Endothelial cell (in vitro differentiated cells): ENCODE measurements around the gene SEMA6A. TPM values are rescaled to one million over a fixed set of nuclear protein-coding genes. Genes with fewer than 3 reads are reported as not detected.

Experiments used
- DNase-seq: peaks from one replicate; pipeline ENCODE4 v3.0.0; 2021; ENCODE audit warnings: low spot score
- H3K27ac Mint-ChIP-seq: one replicate; pipeline ENCODE4 v1.8.0; 2021; ENCODE audit warnings: mixed read lengths, inconsistent platforms; ENCODE audit not compliant: unreplicated experiment
- H3K27me3 Mint-ChIP-seq: one replicate; pipeline ENCODE4 v1.8.0; 2021; ENCODE audit warnings: mild to moderate bottlenecking, moderate library complexity, mixed read lengths, inconsistent platforms; ENCODE audit not compliant: unreplicated experiment
- H3K36me3 Mint-ChIP-seq: one replicate; pipeline ENCODE4 v1.8.0; 2021; ENCODE audit warnings: mild to moderate bottlenecking, low read depth, mixed read lengths, inconsistent platforms; ENCODE audit not compliant: unreplicated experiment
- H3K4me1 Mint-ChIP-seq: one replicate; pipeline ENCODE4 v1.8.0; 2021; ENCODE audit warnings: mild to moderate bottlenecking, mixed read lengths, inconsistent platforms; ENCODE audit not compliant: unreplicated experiment
- H3K4me3 Mint-ChIP-seq: one replicate; pipeline ENCODE4 v1.8.0; 2021; ENCODE audit warnings: mild to moderate bottlenecking, mixed read lengths, inconsistent platforms; ENCODE audit not compliant: unreplicated experiment
- H3K9me3 Mint-ChIP-seq: one replicate; pipeline ENCODE4 v1.8.0; 2021; ENCODE audit warnings: mixed read lengths, inconsistent platforms; ENCODE audit not compliant: unreplicated experiment
- CTCF ChIP-seq: fragments of 200-600 bp; sonication (generic); IDR thresholded peaks from one replicate; pipeline ENCODE4 v1.5.0; 2021; ENCODE audit warnings: antibody characterized with exemption; ENCODE audit not compliant: unreplicated experiment
- total RNA-seq: library from RNA; stranded (reverse); fragmentation: NEBNext Ultra II Directional; extraction: Animal tissue kit (Norgen Biotek cat#: 25700); gene quantifications from one replicate; pipeline ENCODE4 v1.2.1, GENCODE V29; 2021; ENCODE audit not compliant: unreplicated experiment

The SEMA6A gene
- total RNA-seq, 1 donor from 2014 or later: 180 TPM

- H3K4me3 Mint-ChIP-seq: peak overlapping the region; percentile 99
- no peak for TF ChIP-seq CTCF
- H3K9me3 Mint-ChIP-seq: no peaks in the 10 kb centered on the region
- DNase-seq: no peak
- H3K4me1 Mint-ChIP-seq: peaks cover 42% of the 10 kb centered on the region
- H3K36me3 Mint-ChIP-seq: peaks cover 12% of the 10 kb centered on the region
- H3K27me3 Mint-ChIP-seq: peaks cover 20% of the 10 kb centered on the region
- H3K27ac Mint-ChIP-seq: peak overlapping the region; percentile 91
These were observed 1.3 kb downstream of the SEMA6A start for GRCh38 chr5:116573279-116573701.

- no peak for TF ChIP-seq CTCF
- Mint-ChIP-seq H3K36me3 (peaks cover 12% of the 10 kb centered on the region), H3K27ac (peak overlapping the region; percentile 91)
These were observed 2.0 kb downstream of the SEMA6A start for GRCh38 chr5:116572350-116573278.

GRCh38 chr5:116571568-116572349, 2.9 kb downstream of the SEMA6A start:
- peaks cover 19% of the 10 kb centered on the region for H3K27me3 Mint-ChIP-seq
- peak; percentile 22 for DNase-seq
- H3K27ac Mint-ChIP-seq: peak overlapping the region; percentile 81
- H3K4me1 Mint-ChIP-seq: peaks cover 54% of the 10 kb centered on the region
- peaks cover 12% of the 10 kb centered on the region for H3K36me3 Mint-ChIP-seq
- H3K4me3 Mint-ChIP-seq: peak overlapping the region; percentile 99
- TF ChIP-seq CTCF: peak; percentile 13
- no peaks in the 10 kb centered on the region for H3K9me3 Mint-ChIP-seq

More at GRCh38 chr5:116572350-116573278, 2.0 kb downstream of the SEMA6A start:
- H3K4me3 Mint-ChIP-seq: peak overlapping the region; percentile 99
- DNase-seq: peak; percentile 70
- peaks cover 19% of the 10 kb centered on the region for H3K27me3 Mint-ChIP-seq
- no peaks in the 10 kb centered on the region for H3K9me3 Mint-ChIP-seq
- H3K4me1 Mint-ChIP-seq: peaks cover 46% of the 10 kb centered on the region

GRCh38 chr5:116569999-116570398, 4.6 kb downstream of the SEMA6A start:
- H3K36me3 Mint-ChIP-seq: peaks cover 12% of the 10 kb centered on the region
- no peak overlapping the region for H3K4me3 Mint-ChIP-seq
- TF ChIP-seq CTCF: no peak
- no peak overlapping the region for H3K27ac Mint-ChIP-seq
- DNase-seq: no peak
- H3K4me1 Mint-ChIP-seq: peaks cover 60% of the 10 kb centered on the region
- H3K9me3 Mint-ChIP-seq: no peaks in the 10 kb centered on the region
- peaks cover 13% of the 10 kb centered on the region for H3K27me3 Mint-ChIP-seq
